Right lobe of liver (tissue), 4 donors: ENCODE results near the gene COMT.

ENCODE experiments used
- POLR2A ChIP-seq: fragments of 450-650 bp; IDR thresholded peaks from one replicate; pipeline ENCODE4 v1.6.1; 2017; ENCODE audit warnings: antibody characterized with exemption, mild to moderate bottlenecking
- TF ChIP-seq, protein P1 (sequence below), 4 donors: fragments of 200-600 bp in 3 of 4; fragments of 450-650 bp in 1 of 4; IDR thresholded peaks; one replicate each; pipeline versions ENCODE4 v1.5.1 to v1.8.0; 2016 to 2022; ENCODE audit warnings: antibody characterized with exemption in 4 of 4, mild to moderate bottlenecking in 2 of 4
- donor health status: DM: no; HTN: no; CAD: no.
- donor health status: DM: no; HTN: no; CAD: no.
- donor health status: DM: no; HTN: yes; CAD: no.

- TF ChIP-seq, protein P1, sequence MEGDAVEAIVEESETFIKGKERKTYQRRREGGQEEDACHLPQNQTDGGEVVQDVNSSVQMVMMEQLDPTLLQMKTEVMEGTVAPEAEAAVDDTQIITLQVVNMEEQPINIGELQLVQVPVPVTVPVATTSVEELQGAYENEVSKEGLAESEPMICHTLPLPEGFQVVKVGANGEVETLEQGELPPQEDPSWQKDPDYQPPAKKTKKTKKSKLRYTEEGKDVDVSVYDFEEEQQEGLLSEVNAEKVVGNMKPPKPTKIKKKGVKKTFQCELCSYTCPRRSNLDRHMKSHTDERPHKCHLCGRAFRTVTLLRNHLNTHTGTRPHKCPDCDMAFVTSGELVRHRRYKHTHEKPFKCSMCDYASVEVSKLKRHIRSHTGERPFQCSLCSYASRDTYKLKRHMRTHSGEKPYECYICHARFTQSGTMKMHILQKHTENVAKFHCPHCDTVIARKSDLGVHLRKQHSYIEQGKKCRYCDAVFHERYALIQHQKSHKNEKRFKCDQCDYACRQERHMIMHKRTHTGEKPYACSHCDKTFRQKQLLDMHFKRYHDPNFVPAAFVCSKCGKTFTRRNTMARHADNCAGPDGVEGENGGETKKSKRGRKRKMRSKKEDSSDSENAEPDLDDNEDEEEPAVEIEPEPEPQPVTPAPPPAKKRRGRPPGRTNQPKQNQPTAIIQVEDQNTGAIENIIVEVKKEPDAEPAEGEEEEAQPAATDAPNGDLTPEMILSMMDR (IDR thresholded peaks at IDR 0.05) = no peak
- TF ChIP-seq POLR2A = no peak
Observed at GRCh38 chr22:19963863-19964642, 22.5 kb downstream of the COMT start.
